ENCODE results near the gene CBLB.

The CBLB gene

GRCh38 chr3:105719791-105720190 lies 149.0 kb downstream of the CBLB start:
- no peaks in the 10 kb centered on the region for H3K79me1 ChIP-seq (ENCODE audit: low read length)
- no peak overlapping the region for H3K27ac ChIP-seq (ENCODE audit: low read depth, low read length)
- no peak for DNase-seq
- no peak overlapping the region for H3K4me2 ChIP-seq (ENCODE audit: low read length)
- H3K23ac ChIP-seq (ENCODE audit: low read length): no peak overlapping the region
- no peak overlapping the region for H3K9ac ChIP-seq (ENCODE audit: low read length)
- no peaks in the 10 kb centered on the region for H3K27me3 ChIP-seq (ENCODE audit: insufficient read depth, low read length, poor library complexity)
- no peak overlapping the region for H3K4me3 ChIP-seq (ENCODE audit: low read length)
- H3K56ac ChIP-seq (ENCODE audit: low read length): no peak overlapping the region
- H3K4ac ChIP-seq (ENCODE audit: low read depth, low read length): no peak overlapping the region
- no peak overlapping the region for H3K18ac ChIP-seq (ENCODE audit: low read length)
- no peaks in the 10 kb centered on the region for H3K79me2 ChIP-seq (ENCODE audit: control insufficient read depth, insufficient read depth, low read length)
- H2BK15ac ChIP-seq (replicated peaks; ENCODE audit: low read depth): no peak overlapping the region
- H4K8ac ChIP-seq (ENCODE audit: low read depth, low read length): no peak overlapping the region
- no peak overlapping the region for H4K5ac ChIP-seq (ENCODE audit: low read length)
- H2AK5ac ChIP-seq (ENCODE audit: low read length): no peak overlapping the region
- no peak overlapping the region for H2BK120ac ChIP-seq (ENCODE audit: low read depth, low read length)
- no peak overlapping the region for H2BK5ac ChIP-seq (ENCODE audit: low read length)
- no peaks in the 10 kb centered on the region for H3K4me1 ChIP-seq (ENCODE audit: control insufficient read depth, low read depth, low read length)
- no CpG with 5 or more reads among the region's 12 CpGs for WGBS (ENCODE audit: extremely low coverage, insufficient coverage, low lambda C conversion rate)
- H3K36me3 ChIP-seq (ENCODE audit: control insufficient read depth, insufficient read depth, low read length): no peaks in the 10 kb centered on the region

GRCh38 chr3:105715372-105715771 lies 153.4 kb downstream of the CBLB start:
- Histone ChIP-seq H3K56ac (ENCODE audit: low read length) (no peak overlapping the region), H3K4ac (ENCODE audit: low read depth, low read length) (no peak overlapping the region), H3K9ac (ENCODE audit: low read length) (no peak overlapping the region), H3K27ac (ENCODE audit: low read depth, low read length) (no peak overlapping the region), H3K4me2 (ENCODE audit: low read length) (no peak overlapping the region), H3K4me3 (ENCODE audit: low read length) (no peak overlapping the region), H3K18ac (ENCODE audit: low read length) (no peak overlapping the region), H3K79me1 (ENCODE audit: low read length) (no peaks in the 10 kb centered on the region), H3K27me3 (ENCODE audit: insufficient read depth, low read length, poor library complexity) (no peaks in the 10 kb centered on the region), H4K8ac (ENCODE audit: low read depth, low read length) (no peak overlapping the region), H2BK15ac (replicated peaks; ENCODE audit: low read depth) (no peak overlapping the region), H3K4me1 (ENCODE audit: control insufficient read depth, low read depth, low read length) (no peaks in the 10 kb centered on the region), H2BK120ac (ENCODE audit: low read depth, low read length) (no peak overlapping the region), H4K5ac (ENCODE audit: low read length) (no peak overlapping the region), H2AK5ac (ENCODE audit: low read length) (no peak overlapping the region), H3K79me2 (ENCODE audit: control insufficient read depth, insufficient read depth, low read length) (no peaks in the 10 kb centered on the region), H2BK5ac (ENCODE audit: low read length) (no peak overlapping the region), H3K36me3 (ENCODE audit: control insufficient read depth, insufficient read depth, low read length) (no peaks in the 10 kb centered on the region), H3K23ac (ENCODE audit: low read length) (no peak overlapping the region)
- WGBS (ENCODE audit: extremely low coverage, insufficient coverage, low lambda C conversion rate): no CpG with 5 or more reads among the region's 3 CpGs
- no peak for DNase-seq

GRCh38 chr3:105714453-105714852 lies 154.4 kb downstream of the CBLB start:
- Histone ChIP-seq H3K27ac (ENCODE audit: low read depth, low read length) (no peak overlapping the region), H3K4me2 (ENCODE audit: low read length) (no peak overlapping the region), H3K79me1 (ENCODE audit: low read length) (no peaks in the 10 kb centered on the region), H3K56ac (ENCODE audit: low read length) (no peak overlapping the region), H3K9ac (ENCODE audit: low read length) (no peak overlapping the region), H2BK120ac (ENCODE audit: low read depth, low read length) (no peak overlapping the region), H3K23ac (ENCODE audit: low read length) (no peak overlapping the region), H3K4me3 (ENCODE audit: low read length) (no peak overlapping the region), H3K4me1 (ENCODE audit: control insufficient read depth, low read depth, low read length) (no peaks in the 10 kb centered on the region), H2BK5ac (ENCODE audit: low read length) (no peak overlapping the region), H2BK15ac (replicated peaks; ENCODE audit: low read depth) (no peak overlapping the region), H3K27me3 (ENCODE audit: insufficient read depth, low read length, poor library complexity) (no peaks in the 10 kb centered on the region), H3K36me3 (ENCODE audit: control insufficient read depth, insufficient read depth, low read length) (no peaks in the 10 kb centered on the region), H3K18ac (ENCODE audit: low read length) (no peak overlapping the region), H3K79me2 (ENCODE audit: control insufficient read depth, insufficient read depth, low read length) (no peaks in the 10 kb centered on the region), H4K5ac (ENCODE audit: low read length) (no peak overlapping the region), H2AK5ac (ENCODE audit: low read length) (no peak overlapping the region), H4K8ac (ENCODE audit: low read depth, low read length) (no peak overlapping the region), H3K4ac (ENCODE audit: low read depth, low read length) (no peak overlapping the region)
- WGBS (ENCODE audit: extremely low coverage, insufficient coverage, low lambda C conversion rate): no CpG with 5 or more reads among the region's 6 CpGs
- no peak for DNase-seq

- H3K36me3 ChIP-seq (ENCODE audit: control insufficient read depth, insufficient read depth, low read length): no peaks in the 10 kb centered on the region
- H3K56ac ChIP-seq (ENCODE audit: low read length): no peak overlapping the region
- H2BK120ac ChIP-seq (ENCODE audit: low read depth, low read length): no peak overlapping the region
- no peak overlapping the region for H2AK5ac ChIP-seq (ENCODE audit: low read length)
- H3K9ac ChIP-seq (ENCODE audit: low read length): no peak overlapping the region
- H4K5ac ChIP-seq (ENCODE audit: low read length): no peak overlapping the region
- H3K4me3 ChIP-seq (ENCODE audit: low read length): no peak overlapping the region
- no peaks in the 10 kb centered on the region for H3K27me3 ChIP-seq (ENCODE audit: insufficient read depth, low read length, poor library complexity)
- DNase-seq: no peak
- H3K27ac ChIP-seq (ENCODE audit: low read depth, low read length): no peak overlapping the region
- H3K23ac ChIP-seq (ENCODE audit: low read length): no peak overlapping the region
- no CpG with 5 or more reads among the region's 1 CpG for WGBS (ENCODE audit: extremely low coverage, insufficient coverage, low lambda C conversion rate)
- H4K8ac ChIP-seq (ENCODE audit: low read depth, low read length): no peak overlapping the region
- H3K18ac ChIP-seq (ENCODE audit: low read length): no peak overlapping the region
- no peak overlapping the region for H2BK5ac ChIP-seq (ENCODE audit: low read length)
- no peaks in the 10 kb centered on the region for H3K4me1 ChIP-seq (ENCODE audit: control insufficient read depth, low read depth, low read length)
- no peak overlapping the region for H3K4me2 ChIP-seq (ENCODE audit: low read length)
- no peak overlapping the region for H2BK15ac ChIP-seq (replicated peaks; ENCODE audit: low read depth)
- H3K79me1 ChIP-seq (ENCODE audit: low read length): no peaks in the 10 kb centered on the region
- no peaks in the 10 kb centered on the region for H3K79me2 ChIP-seq (ENCODE audit: control insufficient read depth, insufficient read depth, low read length)
- no peak overlapping the region for H3K4ac ChIP-seq (ENCODE audit: low read depth, low read length)
Observed at GRCh38 chr3:105708980-105709379, 159.8 kb downstream of the CBLB start.

- no CpG with 5 or more reads among the region's 2 CpGs for WGBS (ENCODE audit: extremely low coverage, insufficient coverage, low lambda C conversion rate)
- H3K4ac ChIP-seq (ENCODE audit: low read depth, low read length): no peak overlapping the region
Observed at GRCh38 chr3:105707009-105707408, 161.8 kb downstream of the CBLB start.

GRCh38 chr3:105704726-105705410 lies 163.9 kb downstream of the CBLB start:
- H3K56ac ChIP-seq (ENCODE audit: low read length): no peak overlapping the region
- H4K8ac ChIP-seq (ENCODE audit: low read depth, low read length): no peak overlapping the region
- no peaks in the 10 kb centered on the region for H3K79me2 ChIP-seq (ENCODE audit: control insufficient read depth, insufficient read depth, low read length)
- H4K5ac ChIP-seq (ENCODE audit: low read length): no peak overlapping the region
- no peak overlapping the region for H3K23ac ChIP-seq (ENCODE audit: low read length)
- no peak overlapping the region for H2BK120ac ChIP-seq (ENCODE audit: low read depth, low read length)
- no peak overlapping the region for H3K18ac ChIP-seq (ENCODE audit: low read length)
- DNase-seq: no peak
- H3K4ac ChIP-seq (ENCODE audit: low read depth, low read length): no peak overlapping the region
- no peaks in the 10 kb centered on the region for H3K27me3 ChIP-seq (ENCODE audit: insufficient read depth, low read length, poor library complexity)
- H3K4me2 ChIP-seq (ENCODE audit: low read length): no peak overlapping the region
- WGBS (ENCODE audit: extremely low coverage, insufficient coverage, low lambda C conversion rate): no CpG with 5 or more reads among the region's 4 CpGs
- no peak overlapping the region for H2BK5ac ChIP-seq (ENCODE audit: low read length)
- H3K4me1 ChIP-seq (ENCODE audit: control insufficient read depth, low read depth, low read length): no peaks in the 10 kb centered on the region
- no peak overlapping the region for H3K27ac ChIP-seq (ENCODE audit: low read depth, low read length)
- no peaks in the 10 kb centered on the region for H3K79me1 ChIP-seq (ENCODE audit: low read length)
- no peak overlapping the region for H3K4me3 ChIP-seq (ENCODE audit: low read length)
- H2BK15ac ChIP-seq (replicated peaks; ENCODE audit: low read depth): no peak overlapping the region
- no peak overlapping the region for H2AK5ac ChIP-seq (ENCODE audit: low read length)
- no peak overlapping the region for H3K9ac ChIP-seq (ENCODE audit: low read length)
- no peaks in the 10 kb centered on the region for H3K36me3 ChIP-seq (ENCODE audit: control insufficient read depth, insufficient read depth, low read length)

More at GRCh38 chr3:105707009-105707408, 161.8 kb downstream of the CBLB start:
- Histone ChIP-seq H4K8ac (ENCODE audit: low read depth, low read length) (no peak overlapping the region), H3K9ac (ENCODE audit: low read length) (no peak overlapping the region), H3K56ac (ENCODE audit: low read length) (no peak overlapping the region), H3K4me1 (ENCODE audit: control insufficient read depth, low read depth, low read length) (no peaks in the 10 kb centered on the region), H3K18ac (ENCODE audit: low read length) (no peak overlapping the region), H3K79me2 (ENCODE audit: control insufficient read depth, insufficient read depth, low read length) (no peaks in the 10 kb centered on the region), H3K36me3 (ENCODE audit: control insufficient read depth, insufficient read depth, low read length) (no peaks in the 10 kb centered on the region), H3K27me3 (ENCODE audit: insufficient read depth, low read length, poor library complexity) (no peaks in the 10 kb centered on the region), H2BK15ac (replicated peaks; ENCODE audit: low read depth) (no peak overlapping the region), H3K79me1 (ENCODE audit: low read length) (no peaks in the 10 kb centered on the region), H2AK5ac (ENCODE audit: low read length) (no peak overlapping the region), H3K27ac (ENCODE audit: low read depth, low read length) (no peak overlapping the region), H2BK120ac (ENCODE audit: low read depth, low read length) (no peak overlapping the region), H2BK5ac (ENCODE audit: low read length) (no peak overlapping the region), H4K5ac (ENCODE audit: low read length) (no peak overlapping the region), H3K4me2 (ENCODE audit: low read length) (no peak overlapping the region), H3K23ac (ENCODE audit: low read length) (no peak overlapping the region), H3K4me3 (ENCODE audit: low read length) (no peak overlapping the region)
- no peak for DNase-seq
